A204.1 (cell line): ENCODE data around the gene CITED4.

Experiments used
- FAIRE-seq: peaks from 2 replicates; lab custom pipeline; 2012; peaks lifted over from hg19 to GRCh38; lab: Jason Lieb, UNC

CITED4 gene

GRCh38 chr1:40886318-40887011 lies 24.3 kb upstream of the CITED4 start:
- no peak for FAIRE-seq

- no peak for FAIRE-seq
Measured at GRCh38 chr1:40884055-40884795, 22.1 kb upstream of the CITED4 start.

GRCh38 chr1:40880813-40881549 lies 18.8 kb upstream of the CITED4 start:
- FAIRE-seq: no peak

GRCh38 chr1:40879482-40880175 lies 17.5 kb upstream of the CITED4 start:
- FAIRE-seq: no peak

GRCh38 chr1:40878906-40879305 lies 16.7 kb upstream of the CITED4 start:
- no peak for FAIRE-seq

- no peak for FAIRE-seq
Measured at GRCh38 chr1:40877698-40878097, 15.5 kb upstream of the CITED4 start.

GRCh38 chr1:40876891-40877290 lies 14.7 kb upstream of the CITED4 start:
- no peak for FAIRE-seq

- FAIRE-seq: no peak
Measured at GRCh38 chr1:40876436-40876761, 14.2 kb upstream of the CITED4 start.

GRCh38 chr1:40873863-40874472 lies 11.8 kb upstream of the CITED4 start:
- FAIRE-seq: no peak

GRCh38 chr1:40872276-40872675 lies 10.1 kb upstream of the CITED4 start:
- no peak for FAIRE-seq

- no peak for FAIRE-seq
Measured at GRCh38 chr1:40870135-40870728, 8.1 kb upstream of the CITED4 start.

GRCh38 chr1:40868051-40868723 lies 6.0 kb upstream of the CITED4 start:
- no peak for FAIRE-seq

GRCh38 chr1:40861224-40862003 lies 749 bp downstream of the CITED4 start:
- no peak for FAIRE-seq

- FAIRE-seq: no peak
Measured at GRCh38 chr1:40860706-40861223, 1.4 kb downstream of the CITED4 start.

- FAIRE-seq: no peak
Measured at GRCh38 chr1:40858856-40859416, 3.2 kb downstream of the CITED4 start.

GRCh38 chr1:40857737-40858136 lies 4.4 kb downstream of the CITED4 start:
- FAIRE-seq: no peak

- FAIRE-seq: no peak
Measured at GRCh38 chr1:40856656-40857302, 5.4 kb downstream of the CITED4 start.

GRCh38 chr1:40856116-40856515 lies 6.0 kb downstream of the CITED4 start:
- no peak for FAIRE-seq

GRCh38 chr1:40855513-40855912 lies 6.7 kb downstream of the CITED4 start:
- FAIRE-seq: no peak

GRCh38 chr1:40853885-40854170 lies 8.3 kb downstream of the CITED4 start:
- FAIRE-seq: no peak
